Endothelial cell (in vitro differentiated cells): ENCODE measurements around the gene ENO4. TPM values are rescaled to one million over a fixed set of nuclear protein-coding genes. Genes with fewer than 3 reads are reported as not detected.

Experiments used
- DNase-seq: peaks from one replicate; pipeline ENCODE4 v3.0.0; 2021; ENCODE audit warnings: low spot score
- H3K27ac Mint-ChIP-seq: one replicate; pipeline ENCODE4 v1.8.0; 2021; ENCODE audit warnings: mixed read lengths, inconsistent platforms; ENCODE audit not compliant: unreplicated experiment
- H3K27me3 Mint-ChIP-seq: one replicate; pipeline ENCODE4 v1.8.0; 2021; ENCODE audit warnings: mild to moderate bottlenecking, moderate library complexity, mixed read lengths, inconsistent platforms; ENCODE audit not compliant: unreplicated experiment
- H3K36me3 Mint-ChIP-seq: one replicate; pipeline ENCODE4 v1.8.0; 2021; ENCODE audit warnings: mild to moderate bottlenecking, low read depth, mixed read lengths, inconsistent platforms; ENCODE audit not compliant: unreplicated experiment
- H3K4me1 Mint-ChIP-seq: one replicate; pipeline ENCODE4 v1.8.0; 2021; ENCODE audit warnings: mild to moderate bottlenecking, mixed read lengths, inconsistent platforms; ENCODE audit not compliant: unreplicated experiment
- H3K4me3 Mint-ChIP-seq: one replicate; pipeline ENCODE4 v1.8.0; 2021; ENCODE audit warnings: mild to moderate bottlenecking, mixed read lengths, inconsistent platforms; ENCODE audit not compliant: unreplicated experiment
- H3K9me3 Mint-ChIP-seq: one replicate; pipeline ENCODE4 v1.8.0; 2021; ENCODE audit warnings: mixed read lengths, inconsistent platforms; ENCODE audit not compliant: unreplicated experiment
- CTCF ChIP-seq: fragments of 200-600 bp; sonication (generic); IDR thresholded peaks from one replicate; pipeline ENCODE4 v1.5.0; 2021; ENCODE audit warnings: antibody characterized with exemption; ENCODE audit not compliant: unreplicated experiment
- total RNA-seq: library from RNA; stranded (reverse); fragmentation: NEBNext Ultra II Directional; extraction: Animal tissue kit (Norgen Biotek cat#: 25700); gene quantifications from one replicate; pipeline ENCODE4 v1.2.1, GENCODE V29; 2021; ENCODE audit not compliant: unreplicated experiment

The ENO4 gene
- total RNA-seq, 1 donor from 2014 or later: 1.1 TPM

DNA sequence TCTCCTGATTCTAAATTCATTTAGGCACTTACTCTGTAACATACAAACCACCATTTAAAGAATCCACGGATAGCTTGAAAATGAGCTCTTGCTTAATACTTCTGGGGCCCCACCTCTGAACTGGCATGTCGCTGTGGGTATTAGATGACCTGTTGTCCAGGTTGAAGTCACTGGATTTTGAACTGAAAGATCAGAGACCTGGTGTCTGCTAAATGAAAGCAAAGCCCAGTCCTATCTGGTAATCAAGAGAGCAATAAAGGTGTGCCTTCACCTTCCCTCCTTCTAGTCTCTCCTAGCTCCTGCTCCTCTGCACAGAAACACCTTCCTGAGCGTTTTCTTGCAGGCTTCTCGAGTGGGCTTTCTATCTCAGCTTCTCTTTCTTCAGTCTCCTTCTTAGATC lies 4.4 kb downstream of the ENO4 start:
- H3K9me3 Mint-ChIP-seq: no peaks in the 10 kb centered on the region
- no peak for TF ChIP-seq CTCF
- no peaks in the 10 kb centered on the region for H3K36me3 Mint-ChIP-seq
- DNase-seq: no peak
- peaks cover 10% of the 10 kb centered on the region for H3K4me1 Mint-ChIP-seq
- no peak overlapping the region for H3K27ac Mint-ChIP-seq
- H3K4me3 Mint-ChIP-seq: no peak overlapping the region
- peaks cover 4% of the 10 kb centered on the region for H3K27me3 Mint-ChIP-seq

DNA sequence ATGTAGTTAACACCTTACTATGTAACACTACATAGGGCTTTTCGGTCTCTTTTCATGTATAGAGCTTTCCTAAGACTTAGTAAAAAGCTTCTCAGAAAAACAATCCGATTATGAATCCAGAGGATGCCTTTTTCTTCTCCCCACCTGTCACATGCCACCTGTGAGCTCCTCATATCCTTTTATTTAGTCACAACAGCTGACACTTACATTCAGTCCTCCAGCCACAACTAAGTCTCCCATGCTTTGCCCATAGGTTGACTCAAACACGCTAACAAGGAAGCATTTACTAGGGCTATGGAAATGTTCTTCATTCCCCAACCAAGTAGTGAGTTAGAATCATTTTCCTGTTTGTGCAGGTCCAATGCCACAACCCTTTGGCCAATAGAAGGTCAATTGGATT lies 7.9 kb downstream of the ENO4 start:
- no peaks in the 10 kb centered on the region for H3K9me3 Mint-ChIP-seq
- no peak overlapping the region for H3K4me3 Mint-ChIP-seq

GRCh38 chr10:116861796-116862195 lies 12.5 kb downstream of the ENO4 start:
- peaks cover 2% of the 10 kb centered on the region for H3K27me3 Mint-ChIP-seq
- no peak for TF ChIP-seq CTCF
- H3K27ac Mint-ChIP-seq: no peak overlapping the region

More for the DNA sequence above, 7.9 kb downstream of the ENO4 start:
- peaks cover 2% of the 10 kb centered on the region for H3K27me3 Mint-ChIP-seq
- H3K4me1 Mint-ChIP-seq: no peaks in the 10 kb centered on the region
- TF ChIP-seq CTCF: no peak
- H3K27ac Mint-ChIP-seq: no peak overlapping the region
- DNase-seq: no peak
- no peaks in the 10 kb centered on the region for H3K36me3 Mint-ChIP-seq

GRCh38 chr10:116864436-116864835 lies 15.1 kb downstream of the ENO4 start:
- no peak for DNase-seq
- no peak for TF ChIP-seq CTCF
- Mint-ChIP-seq H3K4me1 (no peaks in the 10 kb centered on the region), H3K9me3 (no peaks in the 10 kb centered on the region), H3K36me3 (no peaks in the 10 kb centered on the region), H3K27me3 (no peaks in the 10 kb centered on the region), H3K4me3 (no peak overlapping the region), H3K27ac (no peak overlapping the region)

More at GRCh38 chr10:116861796-116862195, 12.5 kb downstream of the ENO4 start:
- Mint-ChIP-seq H3K4me1 (no peaks in the 10 kb centered on the region), H3K9me3 (no peaks in the 10 kb centered on the region), H3K36me3 (no peaks in the 10 kb centered on the region), H3K4me3 (no peak overlapping the region)
- DNase-seq: no peak

DNA sequence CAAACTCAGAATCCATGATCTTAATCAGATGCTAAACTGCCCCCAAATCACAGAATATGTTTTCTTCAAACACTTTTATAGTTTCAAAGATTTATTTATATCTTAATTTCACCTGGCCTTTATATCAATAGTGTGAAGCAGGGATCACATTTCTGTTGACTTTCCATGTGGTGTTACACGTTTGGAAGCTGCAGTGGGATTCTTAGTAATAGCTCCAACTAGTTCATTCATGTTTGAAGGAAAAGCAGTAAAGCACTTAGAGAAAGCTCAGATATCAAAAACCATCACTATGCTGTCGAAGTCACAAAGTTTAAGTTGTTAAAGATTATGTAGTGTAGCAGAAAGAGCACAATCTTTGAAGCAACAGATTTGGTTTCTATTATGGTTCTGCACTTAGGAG lies 16.8 kb downstream of the ENO4 start:
- no peak overlapping the region for H3K4me3 Mint-ChIP-seq
- no peaks in the 10 kb centered on the region for H3K9me3 Mint-ChIP-seq
- H3K4me1 Mint-ChIP-seq: no peaks in the 10 kb centered on the region
- H3K36me3 Mint-ChIP-seq: no peaks in the 10 kb centered on the region
- no peak overlapping the region for H3K27ac Mint-ChIP-seq
- no peak for TF ChIP-seq CTCF
- DNase-seq: no peak
- H3K27me3 Mint-ChIP-seq: peaks cover 4% of the 10 kb centered on the region
